ENCODE measurements around the gene GABRG3. TPM values are rescaled to one million over a fixed set of nuclear protein-coding genes. Genes with fewer than 3 reads are reported as not detected.

The GABRG3 gene
- total RNA-seq, 3 donors from 2014 or later (not counting 1 experiment from before 2014, with no cell fraction given): not detected

DNA sequence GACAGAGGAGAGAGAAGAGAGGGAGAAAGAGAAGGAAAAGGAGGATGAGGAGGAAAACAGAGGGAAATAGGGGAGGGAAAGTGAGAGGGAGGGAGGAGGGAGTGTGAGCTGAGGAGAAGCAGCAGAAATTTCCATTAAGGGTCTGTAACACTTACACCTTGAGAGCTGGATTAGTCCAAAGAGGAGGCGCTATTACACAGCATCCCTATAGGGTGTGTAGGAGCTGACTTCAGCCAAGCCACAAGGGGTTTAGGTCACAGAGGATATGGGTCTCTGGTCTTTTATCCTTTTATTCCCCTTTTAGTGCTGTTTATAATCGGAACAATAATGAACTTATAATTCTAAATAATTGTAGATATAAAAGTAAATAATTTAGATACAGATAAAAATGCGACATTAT, 230.4 kb downstream of the GABRG3 start:
- Mint-ChIP-seq H3K27ac (no peak overlapping the region), H3K4me1 (no peaks in the 10 kb centered on the region), H3K9me3 (peaks cover 18 to 21% of the 10 kb centered on the region in 2 donors), H3K36me3 (no peaks in the 10 kb centered on the region), H3K27me3 (ENCODE audit: low read depth in 2 of 2) (no peaks in the 10 kb centered on the region), H3K4me3 (no peak overlapping the region)
- Histone ChIP-seq H3K27me3 (ENCODE audit: control insufficient read depth, insufficient read depth, low read length) (no peaks in the 10 kb centered on the region), H3K4me3 (ENCODE audit: low read length) (no peak overlapping the region), H3K27ac (ENCODE audit: low read length) (no peak overlapping the region), H3K4me1 (ENCODE audit: control insufficient read depth, insufficient read depth, low read length) (no peaks in the 10 kb centered on the region), H3K9me3 (ENCODE audit: control insufficient read depth, insufficient read depth, low read length) (no peaks in the 10 kb centered on the region), H3K36me3 (ENCODE audit: control insufficient read depth, insufficient read depth, low read length) (no peaks in the 10 kb centered on the region)
- intact Hi-C loops (cut with micrococcal nuclease): no loop called here
- ATAC-seq (no peak), DNase-seq (no peak)
- WGBS (ENCODE audit: insufficient coverage): 75% methylated on average over 1 of the region's 3 CpGs
- TF ChIP-seq CTCF (IDR thresholded peaks at IDR 0.05): no peak

DNA sequence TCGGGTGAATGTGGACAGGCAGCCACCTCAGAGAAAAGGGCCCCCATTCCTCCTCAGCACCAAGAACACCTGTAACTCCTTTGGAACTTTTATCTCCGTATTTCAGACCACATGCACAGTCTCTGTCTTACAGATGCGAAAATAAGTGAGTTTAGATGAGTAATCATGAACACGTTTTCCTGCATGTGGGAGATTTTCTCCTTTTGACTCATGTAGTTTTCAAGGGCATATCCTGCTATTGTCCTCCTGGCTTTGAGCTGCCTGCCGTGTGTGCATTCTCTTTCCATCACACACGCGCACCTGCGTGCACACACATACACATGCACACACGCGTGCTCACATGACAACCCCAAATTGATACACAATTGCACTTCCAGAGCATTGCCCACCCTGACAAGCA, 239.2 kb downstream of the GABRG3 start:
- ATAC-seq (no peak), DNase-seq (no peak)
- H3K9me3 ChIP-seq (ENCODE audit: control insufficient read depth, insufficient read depth, low read length): peaks cover 14% of the 10 kb centered on the region
- no peaks in the 10 kb centered on the region for H3K36me3 ChIP-seq (ENCODE audit: control insufficient read depth, insufficient read depth, low read length)
- Mint-ChIP-seq H3K4me3 (no peak overlapping the region), H3K36me3 (no peaks in the 10 kb centered on the region), H3K9me3 (peaks cover 4 to 18% of the 10 kb centered on the region in 2 donors), H3K27ac (no peak overlapping the region), H3K4me1 (no peaks in the 10 kb centered on the region), H3K27me3 (ENCODE audit: low read depth in 2 of 2) (no peaks in the 10 kb centered on the region)
- intact Hi-C loops (cut with micrococcal nuclease): no loop called here
- 82% methylated on average over 9 of the region's 10 CpGs for WGBS (ENCODE audit: insufficient coverage)
- H3K4me3 ChIP-seq (ENCODE audit: low read length): no peak overlapping the region
- no peaks in the 10 kb centered on the region for H3K4me1 ChIP-seq (ENCODE audit: control insufficient read depth, insufficient read depth, low read length)
- no peaks in the 10 kb centered on the region for H3K27me3 ChIP-seq (ENCODE audit: control insufficient read depth, insufficient read depth, low read length)
- H3K27ac ChIP-seq (ENCODE audit: low read length): no peak overlapping the region
- no peak for TF ChIP-seq CTCF (IDR thresholded peaks at IDR 0.05)

GRCh38 chr15:27214032-27214431, 243.1 kb downstream of the GABRG3 start:
- H3K4me1 ChIP-seq (ENCODE audit: control insufficient read depth, insufficient read depth, low read length): no peaks in the 10 kb centered on the region
- no peak for ATAC-seq
- H3K27me3 ChIP-seq (ENCODE audit: control insufficient read depth, insufficient read depth, low read length): no peaks in the 10 kb centered on the region
- DNase-seq: no peak
- 79% methylated on average over 8 of the region's 8 CpGs for WGBS (ENCODE audit: insufficient coverage)
- H3K9me3 ChIP-seq (ENCODE audit: control insufficient read depth, insufficient read depth, low read length): peaks cover 18% of the 10 kb centered on the region
- no peak overlapping the region for H3K27ac ChIP-seq (ENCODE audit: low read length)
- Mint-ChIP-seq H3K9me3 (peaks cover 4 to 23% of the 10 kb centered on the region in 2 donors), H3K27ac (no peak overlapping the region), H3K4me3 (no peak overlapping the region), H3K36me3 (no peaks in the 10 kb centered on the region), H3K4me1 (no peaks in the 10 kb centered on the region), H3K27me3 (ENCODE audit: low read depth in 2 of 2) (no peaks in the 10 kb centered on the region)
- H3K4me3 ChIP-seq (ENCODE audit: low read length): no peak overlapping the region
- no peak for TF ChIP-seq CTCF (IDR thresholded peaks at IDR 0.05)
- intact Hi-C loops (cut with micrococcal nuclease): no loop called here
- no peaks in the 10 kb centered on the region for H3K36me3 ChIP-seq (ENCODE audit: control insufficient read depth, insufficient read depth, low read length)

DNA sequence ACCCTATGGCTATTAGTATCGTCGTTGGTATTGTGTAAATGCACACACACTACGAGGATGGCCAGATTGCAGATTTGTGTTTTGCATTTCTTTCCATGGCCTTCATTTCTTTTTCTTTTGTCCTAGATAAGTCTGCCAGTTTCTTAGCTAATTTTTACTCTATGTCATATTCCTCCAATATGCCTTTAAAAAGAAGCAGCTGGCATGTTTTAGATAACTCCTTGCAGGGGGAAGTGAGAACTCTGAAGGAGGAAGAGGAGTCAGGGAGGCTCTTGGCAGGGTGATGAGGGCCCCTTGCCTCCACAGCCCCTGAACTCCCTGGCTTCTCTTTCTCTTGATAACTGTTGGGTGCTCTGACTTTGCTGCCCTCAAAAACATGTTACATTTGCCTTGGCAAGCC, 244.0 kb downstream of the GABRG3 start:
- no peak for TF ChIP-seq CTCF (IDR thresholded peaks at IDR 0.05)
- Histone ChIP-seq H3K4me3 (ENCODE audit: low read length) (no peak overlapping the region), H3K9me3 (ENCODE audit: control insufficient read depth, insufficient read depth, low read length) (peaks cover 10% of the 10 kb centered on the region), H3K36me3 (ENCODE audit: control insufficient read depth, insufficient read depth, low read length) (no peaks in the 10 kb centered on the region), H3K27me3 (ENCODE audit: control insufficient read depth, insufficient read depth, low read length) (no peaks in the 10 kb centered on the region), H3K4me1 (ENCODE audit: control insufficient read depth, insufficient read depth, low read length) (no peaks in the 10 kb centered on the region), H3K27ac (ENCODE audit: low read length) (no peak overlapping the region)
- Mint-ChIP-seq H3K27ac (no peak overlapping the region), H3K9me3 (peaks cover 4 to 20% of the 10 kb centered on the region in 2 donors), H3K4me1 (no peaks in the 10 kb centered on the region), H3K27me3 (ENCODE audit: low read depth in 2 of 2) (no peaks in the 10 kb centered on the region), H3K4me3 (no peak overlapping the region), H3K36me3 (no peaks in the 10 kb centered on the region)
- DNase-seq (no peak), ATAC-seq (no peak)
- intact Hi-C loops (cut with micrococcal nuclease): no loop called here
- 75% methylated on average over 3 of the region's 3 CpGs for WGBS (ENCODE audit: insufficient coverage)
